HepG2 (cell line): ENCODE measurements around the gene HPS3.

Experiments used
- CCDC6 ChIP-seq: sonication (generic); formaldehyde crosslinking; IDR thresholded peaks from 2 replicates; pipeline ENCODE4 v1.8.1; 2022; ENCODE audit warnings: mild to moderate bottlenecking, missing genetic modification reagents, moderate library complexity
- MEIS2 ChIP-seq: sonication (generic); formaldehyde crosslinking; IDR thresholded peaks from 2 replicates; pipeline ENCODE4 v1.9.0; 2021; ENCODE audit warnings: mild to moderate bottlenecking, missing genetic modification reagents
- RBFOX2 ChIP-seq: fragments of 200-400 bp; formaldehyde crosslinking; IDR thresholded peaks from 2 replicates; pipeline ENCODE4 v1.6.1; 2017; ENCODE audit warnings: low read depth, mild to moderate bottlenecking, low read length
- SMAD3 ChIP-seq: sonication (generic); formaldehyde crosslinking; IDR thresholded peaks from 2 replicates; pipeline ENCODE4 v1.4.0; 2020; ENCODE audit warnings: missing genetic modification reagents
- TF ChIP-seq, protein P1 (sequence below): sonication (generic); formaldehyde crosslinking; IDR thresholded peaks from 2 replicates; pipeline ENCODE4 v1.4.0; 2020; ENCODE audit warnings: missing genetic modification reagents, mild to moderate bottlenecking, borderline replicate concordance

DNA sequence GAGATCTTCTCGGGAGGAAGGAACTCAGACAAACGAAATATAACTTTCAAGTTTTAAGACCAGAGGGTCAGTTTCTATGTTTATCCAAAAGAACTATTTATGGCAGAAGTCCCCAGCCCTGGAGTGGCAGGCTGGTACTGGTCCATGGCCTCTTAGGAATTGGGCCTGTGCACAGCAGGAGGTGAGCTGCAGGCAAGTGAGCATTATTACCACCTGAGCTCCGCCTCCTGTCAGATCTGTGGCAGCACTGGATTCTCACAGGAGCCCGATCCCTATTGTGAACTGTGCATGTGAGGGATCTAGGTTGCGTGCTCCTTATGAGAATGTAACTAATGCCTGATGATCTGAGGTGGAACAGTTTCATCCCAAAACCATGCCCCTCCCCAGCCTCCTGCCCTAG lies 14.3 kb upstream of the HPS3 start:
- TF ChIP-seq RBFOX2 = no peak
- TF ChIP-seq MEIS2 (CRISPR knock-in tag) = no peak
- TF ChIP-seq SMAD3 (CRISPR knock-in tag) = no peak
- TF ChIP-seq CCDC6 = no peak
- TF ChIP-seq, protein P1, sequence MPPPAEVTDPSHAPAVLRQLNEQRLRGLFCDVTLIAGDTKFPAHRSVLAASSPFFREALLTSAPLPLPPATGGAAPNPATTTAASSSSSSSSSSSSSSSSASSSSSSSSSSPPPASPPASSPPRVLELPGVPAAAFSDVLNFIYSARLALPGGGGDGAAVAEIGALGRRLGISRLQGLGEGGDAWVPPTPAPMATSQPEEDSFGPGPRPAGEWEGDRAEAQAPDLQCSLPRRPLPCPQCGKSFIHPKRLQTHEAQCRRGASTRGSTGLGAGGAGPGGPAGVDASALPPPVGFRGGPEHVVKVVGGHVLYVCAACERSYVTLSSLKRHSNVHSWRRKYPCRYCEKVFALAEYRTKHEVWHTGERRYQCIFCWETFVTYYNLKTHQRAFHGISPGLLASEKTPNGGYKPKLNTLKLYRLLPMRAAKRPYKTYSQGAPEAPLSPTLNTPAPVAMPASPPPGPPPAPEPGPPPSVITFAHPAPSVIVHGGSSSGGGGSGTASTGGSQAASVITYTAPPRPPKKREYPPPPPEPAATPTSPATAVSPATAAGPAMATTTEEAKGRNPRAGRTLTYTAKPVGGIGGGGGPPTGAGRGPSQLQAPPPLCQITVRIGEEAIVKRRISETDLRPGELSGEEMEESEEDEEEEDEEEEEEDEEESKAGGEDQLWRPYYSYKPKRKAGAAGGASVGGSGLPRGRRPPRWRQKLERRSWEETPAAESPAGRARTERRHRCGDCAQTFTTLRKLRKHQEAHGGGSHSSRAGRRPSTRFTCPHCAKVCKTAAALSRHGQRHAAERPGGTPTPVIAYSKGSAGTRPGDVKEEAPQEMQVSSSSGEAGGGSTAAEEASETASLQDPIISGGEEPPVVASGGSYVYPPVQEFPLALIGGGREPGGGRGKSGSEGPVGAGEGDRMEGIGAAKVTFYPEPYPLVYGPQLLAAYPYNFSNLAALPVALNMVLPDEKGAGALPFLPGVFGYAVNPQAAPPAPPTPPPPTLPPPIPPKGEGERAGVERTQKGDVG (CRISPR knock-in tag) = no peak
